CD4-positive, alpha-beta T cell treated with Interleukin-1 beta for 1 hour (primary cell): ENCODE results near the gene MTERF4.

Experiments
- DNase-seq, 2 donors: peaks; one replicate each; pipeline ENCODE4 v3.0.0-alpha.2; 2020 to 2022

The MTERF4 gene

GRCh38 chr2:241048149-241048948 lies 53.7 kb downstream of the MTERF4 start:
- no peak for DNase-seq

- DNase-seq, result no peak
Measured at GRCh38 chr2:241047253-241048010, 54.7 kb downstream of the MTERF4 start.
